HS-27A (cell line): Measurements from ENCODE around the gene CYP2R1.

Experiments
- DNase-seq: peaks from one replicate; pipeline ENCODE4 v3.0.0-alpha.2; 2012; ENCODE audit warnings: low read depth, missing footprints

The CYP2R1 gene, protein sequence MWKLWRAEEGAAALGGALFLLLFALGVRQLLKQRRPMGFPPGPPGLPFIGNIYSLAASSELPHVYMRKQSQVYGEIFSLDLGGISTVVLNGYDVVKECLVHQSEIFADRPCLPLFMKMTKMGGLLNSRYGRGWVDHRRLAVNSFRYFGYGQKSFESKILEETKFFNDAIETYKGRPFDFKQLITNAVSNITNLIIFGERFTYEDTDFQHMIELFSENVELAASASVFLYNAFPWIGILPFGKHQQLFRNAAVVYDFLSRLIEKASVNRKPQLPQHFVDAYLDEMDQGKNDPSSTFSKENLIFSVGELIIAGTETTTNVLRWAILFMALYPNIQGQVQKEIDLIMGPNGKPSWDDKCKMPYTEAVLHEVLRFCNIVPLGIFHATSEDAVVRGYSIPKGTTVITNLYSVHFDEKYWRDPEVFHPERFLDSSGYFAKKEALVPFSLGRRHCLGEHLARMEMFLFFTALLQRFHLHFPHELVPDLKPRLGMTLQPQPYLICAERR

DNA sequence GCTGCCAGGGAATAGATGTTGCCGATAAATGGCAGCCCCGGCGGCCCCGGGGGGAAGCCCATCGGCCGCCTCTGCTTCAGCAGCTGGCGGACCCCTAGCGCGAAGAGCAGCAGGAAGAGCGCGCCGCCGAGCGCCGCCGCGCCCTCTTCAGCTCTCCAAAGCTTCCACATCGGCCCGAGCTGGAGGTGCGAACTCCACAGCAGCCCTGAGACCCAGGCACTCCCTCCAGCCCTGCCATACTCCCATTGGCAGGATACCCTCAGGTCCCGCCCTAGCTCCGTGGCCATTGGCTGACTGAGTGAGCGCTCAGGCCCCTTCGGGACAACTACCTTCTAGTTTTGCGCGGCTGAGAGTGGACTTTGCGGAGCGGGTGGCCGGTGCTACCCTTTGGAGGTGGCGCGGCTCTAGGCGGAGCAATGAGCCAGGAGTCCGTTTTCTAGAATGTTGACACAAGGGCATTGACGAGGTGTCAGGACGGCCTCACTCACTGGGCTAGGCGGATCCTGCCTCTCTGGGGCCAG lies at the start of gene CYP2R1:
TSS of gene CYP2R1 (minus strand) at position 196 of the 521 bp plus-strand sequence. CDS start at position 170, 26 bp downstream.
- peak; percentile 94 for DNase-seq

DNA sequence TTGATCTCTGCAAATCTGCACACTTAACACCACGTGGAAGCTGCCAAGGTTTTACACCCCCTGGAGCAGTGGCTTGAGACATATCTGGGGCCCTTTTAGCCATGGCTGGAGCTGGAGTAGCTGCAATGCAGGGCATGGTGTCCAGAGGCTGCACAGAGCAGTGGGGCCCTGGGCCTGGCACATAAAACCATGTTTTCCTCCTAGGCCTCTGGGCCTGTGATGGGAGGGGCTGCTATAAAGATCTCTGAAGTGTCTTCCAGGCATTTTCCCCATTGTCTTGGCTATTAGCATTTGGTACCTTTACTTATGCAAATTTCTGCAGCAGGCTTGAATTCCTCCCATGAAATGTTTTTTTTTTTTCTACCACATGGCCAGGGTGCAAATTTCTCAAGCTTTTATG lies 46.9 kb upstream of the CYP2R1 start:
- DNase-seq = no peak

DNA sequence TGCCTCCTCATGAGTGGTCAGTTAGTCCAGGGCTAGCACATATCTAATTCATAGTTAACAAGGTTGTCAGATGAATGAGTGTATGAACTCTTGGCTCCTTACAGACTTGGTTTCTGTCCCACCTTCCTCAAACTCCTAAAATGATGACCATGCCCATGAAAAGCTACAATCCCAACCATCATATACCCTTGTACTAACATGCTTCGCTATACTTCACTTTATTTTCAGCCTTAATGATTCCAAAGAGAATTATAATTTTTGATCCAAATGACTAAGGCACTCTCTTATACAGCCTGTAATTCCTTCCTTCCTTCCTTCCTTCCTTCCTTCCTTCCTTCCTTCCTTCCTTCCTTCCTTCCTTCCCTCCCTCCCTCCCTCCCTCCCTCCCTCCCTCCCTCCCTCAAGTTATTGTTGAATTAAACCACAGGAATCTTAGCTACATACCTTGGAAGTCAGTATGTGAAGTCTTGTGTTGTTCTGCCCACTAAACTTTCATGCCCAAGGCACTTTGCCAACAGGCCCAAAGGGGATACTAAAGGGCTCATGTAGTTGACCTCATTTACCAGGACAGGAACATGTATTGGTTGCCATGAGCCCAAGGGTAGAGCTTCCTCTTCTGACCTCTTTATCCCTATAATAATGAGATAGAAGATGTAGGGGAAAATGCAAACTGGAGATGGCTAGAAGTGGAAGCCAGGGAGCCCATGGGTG lies 42.8 kb upstream of the CYP2R1 start:
- no peak for DNase-seq

DNA sequence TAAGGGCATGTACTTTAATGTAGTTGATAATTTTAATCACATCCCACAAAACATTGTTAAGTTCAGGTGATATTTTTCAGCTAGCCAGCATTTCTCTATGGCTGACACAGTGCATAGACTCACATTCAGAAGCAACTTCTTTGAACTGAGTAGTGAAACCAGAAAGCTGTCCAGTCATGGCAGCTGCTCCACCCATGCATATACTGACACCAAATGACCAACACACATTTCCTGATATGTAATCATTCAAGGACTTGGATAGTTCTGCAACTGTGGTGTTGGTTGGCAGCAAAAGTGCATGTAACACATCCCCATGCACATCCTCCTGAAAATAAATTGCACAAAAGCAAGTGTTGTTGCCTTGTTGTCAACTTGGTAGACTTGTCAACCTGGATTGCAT lies 40.4 kb upstream of the CYP2R1 start:
- no peak for DNase-seq

DNA sequence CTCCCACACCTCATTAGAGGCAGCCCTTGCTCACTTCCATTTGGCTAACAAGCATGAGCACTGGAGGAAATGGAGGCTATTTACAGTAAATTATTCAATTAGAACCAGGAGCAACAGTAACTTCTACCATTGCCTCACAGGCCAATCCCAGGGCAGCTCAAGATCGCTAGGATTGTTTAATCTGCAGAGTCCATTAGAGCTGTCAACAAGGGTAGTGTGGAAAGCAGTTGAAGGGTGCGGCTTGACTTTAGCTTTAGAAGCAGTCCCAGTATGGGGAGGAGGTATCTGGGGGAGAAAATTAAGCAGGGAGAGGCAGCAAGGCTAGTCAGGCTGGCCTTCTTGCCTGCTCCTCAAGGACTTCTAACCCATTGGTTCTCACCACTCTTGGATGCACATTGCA lies 38.3 kb upstream of the CYP2R1 start:
- DNase-seq = no peak

DNA sequence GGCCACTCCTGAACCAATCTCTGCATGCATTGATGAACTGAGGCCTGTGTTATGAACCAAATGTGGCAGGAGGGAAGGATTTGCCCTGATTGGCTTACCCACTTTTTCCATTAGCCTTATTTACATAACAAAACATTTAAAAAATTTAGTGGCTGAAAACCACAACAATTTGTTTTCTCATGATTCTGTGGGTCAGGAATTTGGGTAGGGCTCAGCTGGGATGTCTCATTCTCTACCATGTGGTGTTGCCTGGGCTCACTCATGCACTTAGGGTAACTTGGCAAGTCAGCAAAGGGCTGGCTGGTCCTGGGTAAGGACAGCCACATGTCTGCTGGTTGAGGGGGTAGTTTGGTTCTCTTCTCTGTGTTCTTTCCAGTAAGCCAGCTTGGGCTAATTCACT lies 35.1 kb upstream of the CYP2R1 start:
- no peak for DNase-seq

DNA sequence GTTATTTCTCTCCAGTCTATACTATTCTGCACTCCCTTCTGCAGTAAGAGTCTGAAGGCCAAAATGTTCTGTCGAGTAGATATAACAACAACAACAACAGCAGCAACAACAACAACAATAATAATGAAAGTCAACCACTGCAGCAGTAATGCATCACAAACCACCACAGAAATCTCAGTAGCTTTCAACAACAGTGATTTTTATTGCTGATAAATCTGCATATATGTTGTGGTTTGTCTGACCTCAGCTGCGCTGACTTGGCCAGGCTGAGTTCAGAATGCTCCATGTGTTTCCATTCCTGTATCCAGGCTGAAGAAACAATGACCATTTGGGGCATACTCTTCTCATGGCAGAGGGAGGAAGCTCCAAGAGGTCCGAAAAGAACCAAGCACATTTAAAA lies 32.3 kb upstream of the CYP2R1 start:
- no peak for DNase-seq

DNA sequence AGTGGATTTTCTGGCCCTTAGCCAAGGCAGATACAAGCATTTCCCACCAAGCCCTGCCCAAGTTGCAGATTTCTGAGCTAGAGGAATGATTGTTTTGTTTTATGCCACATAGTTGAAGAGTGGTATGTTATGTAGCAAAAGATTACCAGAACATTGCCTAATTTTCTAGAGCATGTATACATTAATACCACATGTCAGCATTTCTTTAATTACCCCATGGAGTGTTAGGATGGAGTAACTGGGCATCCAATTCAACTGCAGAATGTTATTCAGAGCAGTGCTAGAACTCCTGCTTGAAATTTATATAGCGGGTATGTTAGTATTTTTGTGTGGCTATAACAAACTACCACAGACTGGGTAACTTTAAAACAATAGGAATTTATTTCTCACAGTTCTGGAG lies 24.4 kb upstream of the CYP2R1 start:
- DNase-seq = no peak

DNA sequence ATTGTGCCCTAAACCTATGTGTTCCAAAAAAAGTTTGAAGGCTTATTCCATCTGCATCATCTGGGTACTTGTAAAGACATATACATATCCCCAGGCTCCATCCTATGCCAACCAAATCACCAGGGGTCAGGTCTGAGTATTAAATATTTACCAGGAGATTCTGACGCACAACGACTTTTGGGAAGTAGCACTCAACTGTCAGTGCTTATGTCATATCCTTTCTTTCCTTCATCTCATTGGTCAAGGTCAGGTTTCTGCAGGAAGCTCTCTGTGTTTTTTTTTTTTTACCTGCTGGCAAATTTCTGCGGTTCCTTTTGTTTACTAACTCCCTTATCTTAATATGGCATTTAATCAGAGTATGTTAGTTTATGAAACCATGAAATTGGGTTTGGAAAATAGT lies 22.5 kb upstream of the CYP2R1 start:
- no peak for DNase-seq

DNA sequence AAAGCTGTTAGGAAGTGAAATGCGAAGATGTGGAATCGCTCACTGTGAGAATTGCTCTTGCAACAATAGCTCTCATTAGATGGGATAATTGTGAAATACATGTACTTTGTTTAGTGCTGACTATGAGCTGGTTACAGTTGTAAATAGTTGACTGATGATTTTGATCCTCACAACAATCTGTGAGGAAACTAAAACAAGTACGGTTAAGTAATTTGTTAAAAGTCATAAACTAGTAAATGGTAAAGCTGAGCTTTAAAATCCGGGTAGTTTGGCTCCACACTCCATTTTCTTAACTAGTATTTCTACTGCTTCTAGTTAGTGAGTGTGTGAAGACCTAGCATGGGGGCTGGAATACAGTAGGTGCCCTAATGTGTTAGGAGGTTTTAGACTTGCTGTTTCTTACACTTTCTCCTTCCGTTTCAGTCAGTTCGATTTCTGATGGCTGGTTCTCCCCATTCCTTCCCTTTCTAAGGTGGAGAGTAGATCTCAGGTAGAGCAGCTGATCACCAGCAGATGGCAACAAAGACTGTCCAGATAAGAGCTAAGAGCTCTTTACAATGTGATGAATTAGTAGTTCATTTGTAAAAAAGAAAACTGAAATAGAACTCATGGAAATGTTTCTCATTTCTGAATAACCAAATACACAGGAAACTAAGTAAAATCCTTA lies 16.3 kb upstream of the CYP2R1 start:
- no peak for DNase-seq

DNA sequence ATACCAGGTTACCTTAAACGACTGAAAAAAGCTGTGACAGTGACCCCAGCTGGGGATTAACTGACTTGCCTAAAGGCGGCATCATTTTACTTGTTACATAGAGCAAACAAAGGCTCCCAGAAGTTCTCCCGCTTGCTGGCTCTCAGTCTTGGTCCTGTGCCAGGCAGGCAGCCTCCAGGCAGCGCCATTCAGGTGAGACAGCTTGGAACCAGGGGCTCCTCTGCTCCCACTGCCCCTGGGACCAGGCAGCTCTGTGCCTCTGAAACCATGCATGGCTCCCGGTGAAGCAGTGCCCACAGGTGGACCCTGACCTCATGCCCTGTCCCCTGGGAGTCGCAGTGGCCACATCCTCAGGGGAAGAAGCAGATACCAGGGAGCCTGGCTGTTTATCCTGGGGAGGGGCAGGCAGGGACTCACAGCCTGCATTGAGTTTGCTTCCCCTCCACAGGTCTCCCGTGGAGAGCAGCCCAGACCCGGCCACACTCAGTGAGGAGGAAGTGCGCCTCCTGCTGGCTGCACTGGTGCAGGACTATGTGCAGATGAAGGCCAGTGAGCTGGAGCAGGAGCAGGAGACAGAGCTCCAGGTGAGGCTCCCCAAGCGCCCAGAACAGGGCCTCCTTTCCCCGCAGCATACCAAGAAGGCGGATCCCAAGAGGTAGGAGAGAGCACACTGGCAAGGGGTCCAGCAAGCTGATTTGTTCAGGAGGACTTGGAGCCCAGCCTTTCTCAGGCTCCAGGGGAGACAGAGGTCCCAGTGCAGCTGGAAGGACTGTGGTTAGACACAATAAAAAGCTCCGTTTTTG lies 15.6 kb upstream of the CYP2R1 start:
- DNase-seq = no peak

DNA sequence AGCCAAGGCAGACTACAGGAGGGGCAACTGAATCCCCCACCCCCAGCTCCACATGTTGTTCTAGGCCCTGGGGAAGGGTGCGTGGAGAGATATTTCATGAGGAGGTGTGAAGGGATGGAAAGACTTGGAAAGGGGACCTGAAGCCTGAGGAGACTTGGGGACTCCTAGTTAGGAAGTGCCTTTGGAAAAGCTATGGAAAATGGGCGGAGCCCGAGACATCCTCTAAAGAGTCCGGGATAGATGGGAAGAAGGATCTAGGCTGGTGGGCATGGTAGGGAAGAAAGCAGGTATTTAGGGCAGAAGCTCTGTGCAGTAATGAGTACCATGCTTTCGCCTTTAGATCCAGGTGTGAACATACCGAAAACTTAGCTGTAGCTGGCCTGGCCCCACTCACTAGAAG lies 15.0 kb upstream of the CYP2R1 start:
- DNase-seq = no peak

DNA sequence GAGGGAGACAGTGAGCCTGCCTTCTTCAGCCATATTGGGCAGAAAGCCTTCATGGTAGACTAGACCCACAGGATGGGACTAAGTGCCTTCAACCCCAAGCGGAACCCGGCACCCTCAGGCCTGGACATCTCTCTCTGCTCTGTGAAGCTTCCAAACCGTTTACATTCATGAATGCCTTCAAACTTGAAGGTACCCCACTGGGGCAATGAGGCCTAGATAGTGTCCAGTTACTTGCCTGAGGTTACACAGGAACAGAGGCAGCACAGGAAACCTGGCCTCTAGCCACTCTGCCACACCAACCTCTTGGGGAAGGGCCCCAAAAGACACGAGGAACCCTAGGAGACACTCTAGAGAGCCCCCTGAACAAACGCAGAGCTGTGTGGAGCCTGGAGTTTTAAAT lies 14.5 kb upstream of the CYP2R1 start:
- DNase-seq = no peak

DNA sequence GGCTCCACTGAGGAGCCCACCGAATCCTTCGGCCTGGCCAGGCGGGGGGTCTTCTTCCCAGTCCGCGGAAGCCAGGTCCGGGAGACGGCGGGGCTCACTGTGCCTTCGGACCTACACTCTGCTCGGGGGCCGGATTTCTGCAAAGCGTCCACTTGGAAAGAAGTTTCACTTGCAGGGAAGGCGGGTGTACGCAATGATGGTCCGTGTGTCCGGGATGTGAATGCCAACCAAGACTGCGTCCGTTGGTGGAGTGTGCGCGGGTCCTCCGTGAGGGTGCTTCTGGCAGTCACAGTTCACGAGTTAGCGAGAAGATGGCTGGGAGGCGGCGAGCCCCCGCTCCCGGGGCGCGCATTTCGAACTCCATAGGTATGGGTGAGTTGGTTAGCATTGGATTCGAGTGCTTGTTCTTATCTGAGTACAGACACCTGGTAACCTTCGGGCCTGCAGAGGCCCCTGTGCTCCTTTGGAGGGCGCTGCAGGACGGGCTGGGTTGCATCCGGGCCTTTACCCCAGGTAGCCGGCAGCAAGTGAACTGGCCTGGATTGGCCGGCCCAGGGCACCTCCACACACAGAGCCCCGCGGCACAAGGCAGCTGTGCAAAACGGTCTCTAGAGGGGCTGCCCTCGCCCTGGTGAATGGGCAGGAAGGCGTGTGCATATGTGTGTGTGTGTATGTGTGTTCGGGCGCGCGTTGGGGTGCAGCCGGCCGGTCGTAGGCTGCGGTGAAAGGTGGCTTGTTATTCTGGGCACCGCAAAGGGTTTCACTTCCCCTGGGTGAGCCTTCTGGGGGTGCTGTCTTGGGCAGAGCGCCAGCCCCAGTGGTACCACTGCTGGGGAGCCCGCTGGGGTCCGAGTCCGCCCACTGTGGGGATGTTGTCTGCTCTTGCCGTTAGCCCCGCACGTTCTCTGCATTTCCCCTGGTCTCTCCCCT lies 13.3 kb upstream of the CYP2R1 start:
- DNase-seq = no peak

DNA sequence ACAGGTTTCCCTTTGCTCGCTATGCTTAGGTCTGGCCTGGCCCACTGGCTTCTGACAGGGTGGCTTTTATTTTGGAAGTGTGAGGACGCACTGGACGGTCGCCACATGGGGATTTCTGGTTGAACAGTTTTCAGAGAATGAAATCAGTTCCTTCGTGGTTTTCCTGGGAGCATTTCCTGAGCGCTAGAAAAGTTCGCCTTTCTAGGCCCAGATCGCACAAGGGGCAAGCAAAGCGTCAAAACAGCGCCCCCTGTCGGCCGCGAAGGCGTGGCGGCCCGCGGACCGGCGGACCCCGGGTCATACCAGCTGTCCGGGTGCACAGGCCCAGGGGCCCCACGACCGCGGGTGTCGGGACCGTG lies 12.7 kb upstream of the CYP2R1 start:
- no peak for DNase-seq

DNA sequence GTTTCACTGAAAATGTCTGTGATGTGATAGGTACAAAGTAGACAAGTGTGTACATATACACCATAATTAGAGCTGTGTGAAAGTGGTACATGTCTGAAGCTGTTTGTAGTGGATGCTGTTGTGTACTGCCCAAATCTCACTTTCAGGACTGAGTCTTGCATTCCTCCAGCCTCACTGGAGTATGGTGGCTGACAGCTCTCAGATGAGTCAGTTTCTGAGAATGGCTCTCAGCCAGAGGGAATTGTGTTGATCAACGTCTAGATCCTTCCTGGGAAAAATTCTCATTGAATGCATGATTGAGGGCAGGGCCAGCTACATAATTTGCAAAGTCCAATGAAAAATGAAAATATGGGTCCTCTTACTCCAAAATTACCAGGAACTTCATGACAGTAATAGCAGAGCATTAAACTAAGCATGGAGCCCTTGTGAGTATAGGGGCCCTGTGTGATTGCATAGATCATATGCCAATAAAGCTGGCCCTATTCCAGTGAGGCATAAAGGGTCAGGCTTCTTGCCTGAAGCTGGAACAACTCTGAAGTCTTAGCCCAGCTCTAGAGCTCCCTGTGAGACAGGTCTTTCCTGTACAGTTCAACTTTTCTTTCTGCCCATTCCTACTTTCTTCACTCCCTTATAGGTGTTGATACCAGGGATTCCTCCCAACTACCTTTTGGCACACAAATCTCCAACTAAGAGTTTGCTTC lies 10.8 kb upstream of the CYP2R1 start:
- DNase-seq = no peak

DNA sequence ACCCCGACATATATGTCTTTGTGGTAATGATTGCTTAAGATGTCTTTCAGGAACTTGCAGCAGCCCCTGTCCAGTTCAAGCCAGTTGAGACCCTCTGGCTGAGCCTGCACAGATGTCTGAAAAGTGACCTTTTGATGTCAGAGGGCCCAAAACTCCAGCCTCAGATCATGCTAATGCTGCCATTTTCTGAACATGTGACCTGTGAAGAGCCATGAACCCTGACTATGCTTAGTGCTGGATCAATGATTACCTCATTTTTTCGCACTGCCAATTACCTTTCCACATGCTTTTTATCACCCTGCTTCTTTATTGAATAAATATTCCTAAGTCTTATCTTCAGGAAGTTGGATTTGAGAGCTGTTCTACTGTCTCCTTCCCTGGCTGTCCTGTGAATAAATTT lies 6.9 kb upstream of the CYP2R1 start:
- DNase-seq = no peak

DNA sequence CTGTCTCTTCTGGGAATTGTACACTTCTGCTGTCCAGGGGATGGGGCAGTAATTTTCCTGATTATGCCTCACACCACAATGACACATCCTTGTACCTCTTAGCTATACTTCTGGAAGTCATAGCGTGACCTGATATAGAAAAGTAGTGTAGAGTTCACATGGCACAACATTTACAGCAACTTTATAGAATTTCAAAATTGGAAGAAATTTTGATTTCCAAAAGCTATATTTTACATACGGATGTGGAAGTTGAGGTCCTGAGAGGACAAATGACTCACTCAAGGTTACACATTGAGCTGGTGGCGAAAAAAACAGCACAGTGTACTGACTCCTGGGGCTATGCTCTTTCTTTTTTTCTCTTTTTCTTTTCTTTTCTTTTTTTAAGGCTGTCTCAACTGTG lies 6.3 kb upstream of the CYP2R1 start:
- DNase-seq = no peak

DNA sequence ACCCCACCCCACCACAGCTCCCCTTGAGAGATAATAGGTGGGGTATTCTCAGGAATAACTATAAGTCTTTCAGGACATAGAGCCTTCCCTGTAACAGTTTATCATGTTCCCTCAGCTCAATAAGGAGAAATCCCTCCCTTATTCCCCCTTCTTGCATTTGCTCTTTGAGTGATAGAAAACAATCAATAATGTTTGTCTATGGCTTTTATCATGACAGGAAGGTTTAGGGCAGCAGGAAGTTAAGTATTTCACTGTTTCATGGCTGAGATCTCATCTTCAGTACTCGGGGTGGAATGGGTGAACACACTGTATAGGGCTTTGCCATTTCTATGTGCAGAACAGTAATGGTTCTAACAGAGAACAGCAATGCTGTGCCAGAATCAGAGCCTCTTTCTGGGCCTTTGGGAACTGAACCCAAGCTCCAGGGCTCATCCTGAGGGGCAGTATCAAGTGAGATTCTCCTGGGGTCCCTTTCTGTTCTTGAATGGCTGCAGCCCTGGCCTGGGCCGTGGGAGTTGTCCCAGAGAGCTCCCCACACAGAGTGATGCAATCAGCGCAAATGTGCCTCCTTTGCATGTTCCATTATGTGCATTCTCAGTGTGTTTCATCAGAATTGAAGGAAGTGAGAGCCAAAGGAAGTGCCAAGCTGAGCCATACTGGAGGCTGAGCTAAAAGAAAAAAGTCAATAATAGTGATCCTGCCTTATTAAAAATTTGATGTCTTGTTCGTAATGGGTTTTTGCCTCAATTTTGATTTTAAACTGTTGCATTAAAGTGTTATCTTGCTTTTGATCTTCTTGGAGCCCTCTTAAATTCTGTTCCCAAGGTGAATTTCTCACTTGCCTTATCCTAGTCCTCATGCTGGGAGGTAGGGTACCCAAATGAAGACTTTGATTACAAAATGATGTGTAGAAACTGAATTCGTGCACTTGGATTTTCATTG lies 2.9 kb upstream of the CYP2R1 start:
- DNase-seq = no peak
